ENCODE measurements around the gene GRPEL1. TPM values are rescaled to one million over a fixed set of nuclear protein-coding genes. Genes with fewer than 3 reads are reported as not detected.

GRPEL1 gene
- total RNA-seq, 1 donor from 2014 or later = 55.8 TPM

DNA sequence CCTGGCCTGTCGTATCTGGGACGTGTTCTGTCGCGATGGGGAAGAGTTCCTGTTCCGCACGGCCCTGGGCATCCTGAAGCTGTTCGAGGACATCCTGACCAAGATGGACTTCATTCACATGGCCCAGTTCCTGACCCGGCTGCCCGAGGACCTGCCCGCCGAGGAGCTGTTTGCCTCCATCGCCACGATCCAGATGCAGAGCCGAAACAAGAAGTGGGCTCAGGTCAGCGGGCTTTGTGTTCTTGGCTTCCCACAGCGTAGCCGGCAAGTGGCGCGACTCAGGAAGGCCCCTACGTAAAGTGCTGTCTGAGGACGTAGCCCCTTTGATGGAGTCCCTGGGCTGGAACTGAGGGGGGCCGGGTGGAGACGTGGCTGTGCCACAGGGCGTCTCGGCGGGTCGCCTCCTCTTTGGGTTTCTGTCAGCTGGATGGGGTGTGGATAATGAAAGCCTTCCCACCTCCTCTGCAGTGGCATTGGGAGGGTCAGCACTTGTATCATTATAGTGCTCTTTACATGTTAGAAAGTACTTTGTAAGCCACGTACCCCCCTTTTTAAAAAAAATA, 42.7 kb downstream of the GRPEL1 start:
- no peak overlapping the region for H3K9ac ChIP-seq (ENCODE audit: low read length)
- H3K9me3 Mint-ChIP-seq (ENCODE audit: unreplicated experiment) = no peaks in the 10 kb centered on the region
- H4K20me1 ChIP-seq (ENCODE audit: insufficient read depth, low read length) = peaks cover 9% of the 10 kb centered on the region
- H3K27ac ChIP-seq (ENCODE audit: low read depth, low read length) = no peak overlapping the region
- no peak overlapping the region for H3K4me2 ChIP-seq (ENCODE audit: low read length)
- H3K4me3 Mint-ChIP-seq (ENCODE audit: unreplicated experiment) = no peak overlapping the region
- H3K4me1 ChIP-seq (ENCODE audit: insufficient read depth, low read length) = peaks cover 15% of the 10 kb centered on the region
- peaks cover 7% of the 10 kb centered on the region for H3K79me2 ChIP-seq (ENCODE audit: insufficient read depth, low read length)
- no peak for FAIRE-seq
- no peaks in the 10 kb centered on the region for H3K9me3 ChIP-seq (ENCODE audit: insufficient read depth, low read depth, low read length)
- no peak for DNase-seq (ENCODE audit: low read depth)
- H3K4me1 Mint-ChIP-seq (ENCODE audit: low read depth, unreplicated experiment) = peaks cover 30% of the 10 kb centered on the region
- H3K27me3 Mint-ChIP-seq (ENCODE audit: low read depth, unreplicated experiment) = no peaks in the 10 kb centered on the region
- peaks cover 7% of the 10 kb centered on the region for H3K36me3 ChIP-seq (ENCODE audit: insufficient read depth, low read length)
- H3K27me3 ChIP-seq (ENCODE audit: insufficient read depth, low read length) = no peaks in the 10 kb centered on the region
- H2AFZ ChIP-seq (ENCODE audit: low read depth, low read length) = no peak overlapping the region
- H3K36me3 Mint-ChIP-seq (ENCODE audit: low read depth, unreplicated experiment) = peaks cover 17% of the 10 kb centered on the region
- no peak for TF ChIP-seq EZH2 (IDR thresholded peaks at IDR 0.05; ENCODE audit: insufficient read depth, low read length)
- TF ChIP-seq, protein P1, sequence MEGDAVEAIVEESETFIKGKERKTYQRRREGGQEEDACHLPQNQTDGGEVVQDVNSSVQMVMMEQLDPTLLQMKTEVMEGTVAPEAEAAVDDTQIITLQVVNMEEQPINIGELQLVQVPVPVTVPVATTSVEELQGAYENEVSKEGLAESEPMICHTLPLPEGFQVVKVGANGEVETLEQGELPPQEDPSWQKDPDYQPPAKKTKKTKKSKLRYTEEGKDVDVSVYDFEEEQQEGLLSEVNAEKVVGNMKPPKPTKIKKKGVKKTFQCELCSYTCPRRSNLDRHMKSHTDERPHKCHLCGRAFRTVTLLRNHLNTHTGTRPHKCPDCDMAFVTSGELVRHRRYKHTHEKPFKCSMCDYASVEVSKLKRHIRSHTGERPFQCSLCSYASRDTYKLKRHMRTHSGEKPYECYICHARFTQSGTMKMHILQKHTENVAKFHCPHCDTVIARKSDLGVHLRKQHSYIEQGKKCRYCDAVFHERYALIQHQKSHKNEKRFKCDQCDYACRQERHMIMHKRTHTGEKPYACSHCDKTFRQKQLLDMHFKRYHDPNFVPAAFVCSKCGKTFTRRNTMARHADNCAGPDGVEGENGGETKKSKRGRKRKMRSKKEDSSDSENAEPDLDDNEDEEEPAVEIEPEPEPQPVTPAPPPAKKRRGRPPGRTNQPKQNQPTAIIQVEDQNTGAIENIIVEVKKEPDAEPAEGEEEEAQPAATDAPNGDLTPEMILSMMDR (IDR thresholded peaks at IDR 0.05; ENCODE audit: insufficient read depth, low read depth, low read length) = no peak
- H3K4me3 ChIP-seq (ENCODE audit: insufficient read depth, low read depth, low read length) = no peak overlapping the region
- H3K27ac Mint-ChIP-seq (ENCODE audit: unreplicated experiment) = peak overlapping the region; percentile 58

DNA sequence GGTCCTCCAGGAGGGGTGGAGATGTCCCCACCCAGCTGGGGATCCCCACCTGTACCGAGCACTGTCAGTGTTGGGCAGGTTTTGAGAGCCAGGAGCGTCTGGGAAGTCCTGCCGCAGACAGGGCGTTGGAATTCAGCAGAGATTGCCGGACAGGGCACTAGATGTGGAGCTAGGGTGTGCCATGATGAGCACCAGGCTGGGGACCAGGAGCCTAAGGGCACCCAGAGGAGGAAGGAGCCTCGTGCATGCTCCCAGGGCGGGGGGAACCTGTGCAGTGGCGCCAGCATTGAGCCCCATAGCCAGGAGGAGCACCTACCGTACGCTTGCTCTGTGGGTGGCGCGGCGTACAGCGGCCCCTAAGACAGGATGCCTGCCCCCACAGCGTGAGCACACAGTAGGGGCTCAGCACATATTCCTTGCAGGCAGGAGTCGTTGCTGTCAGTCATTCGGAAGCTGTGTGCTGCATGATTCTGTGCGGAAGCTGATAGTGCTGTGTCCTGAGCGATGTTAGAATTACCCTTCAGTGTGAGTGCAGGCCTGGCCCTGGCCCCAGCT, 43.5 kb downstream of the GRPEL1 start:
- H3K4me3 ChIP-seq (ENCODE audit: insufficient read depth, low read depth, low read length) = no peak overlapping the region
- Mint-ChIP-seq H3K9me3 (ENCODE audit: unreplicated experiment) (no peaks in the 10 kb centered on the region), H3K4me3 (ENCODE audit: unreplicated experiment) (no peak overlapping the region), H3K4me1 (ENCODE audit: low read depth, unreplicated experiment) (peaks cover 32% of the 10 kb centered on the region), H3K27me3 (ENCODE audit: low read depth, unreplicated experiment) (no peaks in the 10 kb centered on the region), H3K36me3 (ENCODE audit: low read depth, unreplicated experiment) (peaks cover 17% of the 10 kb centered on the region), H3K27ac (ENCODE audit: unreplicated experiment) (no peak overlapping the region)
- no peaks in the 10 kb centered on the region for H3K27me3 ChIP-seq (ENCODE audit: insufficient read depth, low read length)
- peaks cover 9% of the 10 kb centered on the region for H4K20me1 ChIP-seq (ENCODE audit: insufficient read depth, low read length)
- no peaks in the 10 kb centered on the region for H3K9me3 ChIP-seq (ENCODE audit: insufficient read depth, low read depth, low read length)
- TF ChIP-seq, protein P1 (IDR thresholded peaks at IDR 0.05; ENCODE audit: insufficient read depth, low read depth, low read length) = no peak
- TF ChIP-seq EZH2 (IDR thresholded peaks at IDR 0.05; ENCODE audit: insufficient read depth, low read length) = no peak
- H3K4me2 ChIP-seq (ENCODE audit: low read length) = no peak overlapping the region
- peaks cover 15% of the 10 kb centered on the region for H3K4me1 ChIP-seq (ENCODE audit: insufficient read depth, low read length)
- DNase-seq (ENCODE audit: low read depth) (no peak), FAIRE-seq (no peak)
- no peak overlapping the region for H3K27ac ChIP-seq (ENCODE audit: low read depth, low read length)
- H3K9ac ChIP-seq (ENCODE audit: low read length) = no peak overlapping the region
- peaks cover 7% of the 10 kb centered on the region for H3K36me3 ChIP-seq (ENCODE audit: insufficient read depth, low read length)
- H2AFZ ChIP-seq (ENCODE audit: low read depth, low read length) = no peak overlapping the region
- peaks cover 7% of the 10 kb centered on the region for H3K79me2 ChIP-seq (ENCODE audit: insufficient read depth, low read length)

DNA sequence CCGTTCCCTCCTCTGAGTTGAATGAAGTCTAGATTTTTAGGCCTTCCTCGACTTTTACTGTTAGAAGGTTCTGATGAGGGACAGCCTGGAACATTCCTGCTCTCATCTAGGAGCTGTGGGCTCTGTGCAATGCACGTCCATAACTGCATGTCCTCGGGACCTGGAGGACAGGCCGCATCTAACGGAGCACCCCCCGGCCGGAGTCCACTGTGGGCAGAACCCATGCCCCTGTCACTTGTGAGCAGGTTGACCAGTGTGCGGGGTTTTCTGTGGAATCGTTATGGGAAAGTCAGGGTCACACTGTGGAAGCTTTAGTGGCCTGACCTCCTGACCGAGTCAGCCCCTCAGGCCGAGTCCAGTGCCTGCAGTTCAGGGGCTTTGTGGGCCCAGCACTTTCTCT, 44.0 kb downstream of the GRPEL1 start:
- H3K4me3 Mint-ChIP-seq (ENCODE audit: unreplicated experiment) = no peak overlapping the region
- H3K9ac ChIP-seq (ENCODE audit: low read length) = no peak overlapping the region
- H3K4me2 ChIP-seq (ENCODE audit: low read length) = no peak overlapping the region
- H3K79me2 ChIP-seq (ENCODE audit: insufficient read depth, low read length) = peaks cover 7% of the 10 kb centered on the region
- H3K9me3 ChIP-seq (ENCODE audit: insufficient read depth, low read depth, low read length) = no peaks in the 10 kb centered on the region
- peaks cover 16% of the 10 kb centered on the region for H3K36me3 Mint-ChIP-seq (ENCODE audit: low read depth, unreplicated experiment)
- FAIRE-seq (no peak), DNase-seq (ENCODE audit: low read depth) (no peak)
- no peaks in the 10 kb centered on the region for H3K27me3 Mint-ChIP-seq (ENCODE audit: low read depth, unreplicated experiment)
- no peak overlapping the region for H3K4me3 ChIP-seq (ENCODE audit: insufficient read depth, low read depth, low read length)
- H3K36me3 ChIP-seq (ENCODE audit: insufficient read depth, low read length) = peaks cover 7% of the 10 kb centered on the region
- H3K4me1 Mint-ChIP-seq (ENCODE audit: low read depth, unreplicated experiment) = peaks cover 32% of the 10 kb centered on the region
- no peak overlapping the region for H3K27ac Mint-ChIP-seq (ENCODE audit: unreplicated experiment)
- H4K20me1 ChIP-seq (ENCODE audit: insufficient read depth, low read length) = peaks cover 9% of the 10 kb centered on the region
- H3K9me3 Mint-ChIP-seq (ENCODE audit: unreplicated experiment) = no peaks in the 10 kb centered on the region
- no peak overlapping the region for H2AFZ ChIP-seq (ENCODE audit: low read depth, low read length)
- H3K27ac ChIP-seq (ENCODE audit: low read depth, low read length) = no peak overlapping the region
- H3K27me3 ChIP-seq (ENCODE audit: insufficient read depth, low read length) = no peaks in the 10 kb centered on the region
- H3K4me1 ChIP-seq (ENCODE audit: insufficient read depth, low read length) = peaks cover 15% of the 10 kb centered on the region
- TF ChIP-seq, protein P1 (IDR thresholded peaks at IDR 0.05; ENCODE audit: insufficient read depth, low read depth, low read length) = no peak
- no peak for TF ChIP-seq EZH2 (IDR thresholded peaks at IDR 0.05; ENCODE audit: insufficient read depth, low read length)
